HG03521 (cell line): ENCODE results near the gene PACSIN3.

Experiments used
- ATAC-seq: cut with Tn5 transposase; IDR thresholded peaks from one replicate; pipeline ENCODE4 v1.9.1; 2021; ENCODE audit warnings: mild to moderate bottlenecking, moderate library complexity; ENCODE audit not compliant: unreplicated experiment

The PACSIN3 gene

DNA sequence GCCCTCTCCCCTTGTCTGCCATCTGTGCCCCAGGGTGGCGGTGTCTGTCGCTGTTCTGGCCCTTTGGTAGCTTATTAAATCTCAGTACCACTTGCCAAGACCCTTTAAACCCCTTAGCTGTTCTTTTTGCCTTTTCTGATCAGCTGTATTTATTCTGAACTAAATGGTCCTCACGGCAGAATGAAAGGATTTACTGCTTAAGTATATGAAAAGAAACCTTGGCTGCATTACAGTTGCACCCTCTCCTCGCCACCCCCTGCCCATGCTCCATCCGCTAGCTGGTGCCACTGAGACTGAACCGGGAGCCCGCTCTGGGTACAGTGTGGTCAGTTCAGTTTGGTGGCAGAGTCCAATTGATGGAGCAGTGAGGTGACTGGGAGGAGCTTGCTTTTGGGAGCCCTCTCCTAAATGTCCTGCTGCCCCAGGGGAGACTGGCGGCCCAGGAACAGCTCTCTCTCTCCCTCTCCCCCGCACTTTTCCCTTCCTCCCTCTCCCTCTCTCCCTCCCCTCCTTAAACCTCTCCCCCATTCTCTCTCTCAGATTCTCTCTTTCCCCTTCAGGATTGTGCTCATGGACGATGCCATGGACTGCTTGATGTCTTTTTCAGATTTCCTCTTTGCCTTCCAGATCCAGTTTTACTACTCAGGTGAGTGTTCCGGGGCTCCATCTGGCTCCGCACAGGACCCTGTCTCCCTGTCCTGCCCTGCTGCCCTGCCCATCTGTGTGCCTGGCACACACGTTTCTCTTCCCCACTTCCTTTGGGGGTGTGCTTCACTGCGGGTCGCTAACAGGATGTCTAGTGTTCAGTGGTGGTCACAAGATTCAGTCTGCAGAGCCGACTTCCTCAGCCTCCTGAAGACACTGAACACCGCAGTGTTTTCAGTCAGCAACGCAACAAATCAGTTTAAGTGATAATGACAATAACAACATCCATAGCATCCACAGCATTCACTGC lies 31.3 kb downstream of the PACSIN3 start:
- ATAC-seq = no peak

GRCh38 chr11:47152953-47153950 lies 33.0 kb downstream of the PACSIN3 start:
- ATAC-seq = no peak

DNA sequence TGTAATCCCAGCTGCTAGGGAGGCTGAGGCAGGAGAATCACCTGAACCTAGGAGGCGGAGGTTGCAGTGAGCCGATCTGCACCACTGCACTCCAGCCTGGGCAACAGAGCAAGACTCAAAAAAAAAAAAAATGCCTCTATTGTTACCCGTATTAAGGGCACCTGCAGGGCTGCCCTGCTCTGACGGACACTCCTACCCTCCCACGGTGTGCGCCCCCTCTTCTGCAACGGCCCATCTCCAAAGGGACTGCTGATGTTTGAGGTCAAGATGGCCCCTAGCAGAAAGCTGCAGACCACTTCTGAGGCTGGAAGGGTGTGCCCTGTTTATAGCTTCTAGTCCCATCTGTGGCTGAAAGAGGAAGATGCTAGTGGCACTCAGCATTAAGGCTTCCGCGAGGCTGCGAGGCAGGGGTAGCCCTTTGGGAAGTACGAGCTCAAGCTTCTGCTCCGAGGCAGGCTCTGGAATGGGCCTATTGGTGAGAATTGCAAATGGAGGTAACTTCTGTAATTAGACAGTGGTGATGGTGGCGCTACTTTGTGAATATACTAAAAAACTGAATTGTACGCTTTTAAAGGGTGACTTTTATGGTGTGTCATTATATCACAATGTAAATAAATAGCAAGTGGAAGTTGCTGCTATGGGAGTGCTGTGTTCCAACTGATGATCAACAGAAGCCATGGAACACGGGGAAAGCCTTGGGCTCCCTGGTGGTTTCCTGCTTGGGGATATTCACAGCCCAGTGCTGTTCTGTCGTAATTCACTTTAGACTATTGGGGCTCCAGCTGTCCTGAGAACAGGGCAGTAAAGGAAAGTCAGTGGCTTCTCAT lies 33.9 kb downstream of the PACSIN3 start:
- ATAC-seq = no peak

DNA sequence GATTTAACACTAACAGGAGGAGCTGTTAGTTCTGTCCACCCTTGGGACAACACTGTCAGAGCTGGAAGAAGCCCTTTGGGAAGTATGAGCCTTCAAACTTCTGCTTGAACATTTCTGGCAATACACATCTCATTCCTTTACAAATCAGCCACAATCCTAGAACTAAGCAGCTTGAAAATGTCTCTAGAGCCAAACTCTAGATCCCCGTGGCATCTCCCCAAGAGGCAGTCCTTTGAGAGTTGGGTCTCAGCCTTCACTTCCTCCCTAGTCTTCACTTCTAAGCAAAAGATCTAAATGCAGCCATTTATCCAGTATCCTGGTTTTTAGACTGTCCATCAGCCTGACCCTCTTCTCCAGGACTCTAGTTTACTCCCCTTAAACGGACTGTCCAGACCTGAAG lies 36.5 kb downstream of the PACSIN3 start:
- no peak for ATAC-seq

DNA sequence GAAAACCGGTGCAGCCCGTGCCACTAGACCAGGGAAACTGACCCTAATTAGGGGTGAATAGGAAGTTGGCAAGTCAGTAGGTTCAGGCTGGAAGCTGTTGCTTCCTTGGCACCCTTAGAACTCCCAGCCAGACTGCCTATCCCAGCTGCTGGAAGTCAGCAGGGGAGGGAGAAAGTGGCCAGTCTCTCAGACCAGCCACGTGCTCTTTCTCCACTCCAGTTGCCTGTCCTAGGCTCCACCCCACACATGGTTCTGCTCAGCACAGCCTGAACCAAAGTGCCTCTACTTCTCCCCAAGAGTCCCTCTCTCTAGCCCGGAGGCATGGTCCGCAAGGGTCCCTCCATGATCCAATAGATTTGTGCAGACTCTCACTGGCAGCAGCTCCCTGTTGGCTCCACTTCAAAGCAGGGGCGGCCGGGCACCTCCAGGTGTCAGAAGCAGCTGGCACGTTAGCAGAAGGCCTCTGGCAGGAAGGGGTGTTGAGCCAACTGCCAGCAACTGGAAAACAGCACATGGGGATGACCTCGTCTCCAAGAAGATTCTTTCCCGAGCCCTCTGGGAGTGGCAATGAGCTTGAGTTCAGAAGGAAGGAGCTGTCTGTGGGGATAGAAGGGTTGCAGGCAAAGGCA lies 37.2 kb downstream of the PACSIN3 start:
- ATAC-seq = no peak

GRCh38 chr11:47148270-47148669 lies 38.0 kb downstream of the PACSIN3 start:
- no peak for ATAC-seq

GRCh38 chr11:47147681-47148080 lies 38.6 kb downstream of the PACSIN3 start:
- ATAC-seq = no peak

DNA sequence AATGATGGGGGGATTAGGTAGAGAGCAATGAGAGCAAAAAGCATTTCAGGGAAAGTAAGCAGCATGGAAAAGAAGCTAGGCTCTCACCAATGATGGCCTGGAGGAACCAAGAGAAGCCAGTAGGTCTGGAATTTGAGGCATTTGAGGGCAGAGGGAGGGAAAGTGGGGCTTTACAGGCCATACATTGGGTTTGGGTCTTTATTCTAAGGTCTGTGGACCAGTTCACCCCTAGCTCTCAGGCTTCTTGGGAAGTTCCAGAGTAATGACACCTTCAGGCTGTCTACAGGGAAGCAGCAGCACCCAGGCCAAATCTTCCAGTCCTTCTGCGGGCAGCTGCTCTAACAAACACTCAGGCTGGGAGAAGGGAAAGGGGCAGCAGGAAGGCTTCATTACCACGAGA lies 39.0 kb downstream of the PACSIN3 start:
- ATAC-seq = no peak

DNA sequence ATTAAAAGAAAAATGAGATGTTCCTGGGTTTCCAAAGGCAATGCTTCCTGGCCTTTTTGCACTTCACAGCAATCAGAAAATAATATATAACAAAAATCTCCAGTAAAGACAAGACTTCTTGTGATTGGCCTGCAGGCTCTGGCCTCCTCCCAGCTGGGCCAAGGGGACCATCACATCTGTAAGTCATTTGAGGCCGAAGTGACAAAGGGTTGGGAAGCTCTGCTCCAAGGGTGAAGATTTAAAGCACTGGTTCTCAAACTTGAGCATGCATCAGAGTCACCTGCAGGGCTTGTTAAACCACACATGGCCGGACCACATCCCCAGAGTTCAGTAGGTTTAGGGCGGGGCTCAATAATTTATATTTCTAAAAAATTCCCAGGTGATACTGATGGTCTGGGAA lies 41.7 kb downstream of the PACSIN3 start:
- ATAC-seq = no peak

GRCh38 chr11:47143322-47143721 lies 42.9 kb downstream of the PACSIN3 start:
- no peak for ATAC-seq

DNA sequence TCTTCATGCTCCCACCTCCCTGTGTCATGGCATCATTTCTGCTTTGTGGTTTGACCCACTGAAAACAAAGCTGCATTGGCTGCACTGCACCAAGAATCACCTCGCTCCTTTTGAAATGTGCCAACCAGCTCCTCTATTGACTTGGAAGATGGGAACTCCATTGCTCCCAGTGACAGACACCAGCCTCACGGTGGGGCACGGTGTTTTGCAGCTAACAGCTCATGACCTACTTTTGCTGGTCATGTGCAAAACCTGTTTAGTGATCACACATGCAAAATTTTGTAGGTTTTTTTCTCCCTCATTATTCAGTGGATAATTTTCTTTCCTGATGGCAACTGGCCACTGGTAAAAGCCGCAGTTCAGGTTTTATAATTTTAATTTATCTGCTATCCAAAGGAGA lies 46.4 kb downstream of the PACSIN3 start:
- ATAC-seq = no peak

DNA sequence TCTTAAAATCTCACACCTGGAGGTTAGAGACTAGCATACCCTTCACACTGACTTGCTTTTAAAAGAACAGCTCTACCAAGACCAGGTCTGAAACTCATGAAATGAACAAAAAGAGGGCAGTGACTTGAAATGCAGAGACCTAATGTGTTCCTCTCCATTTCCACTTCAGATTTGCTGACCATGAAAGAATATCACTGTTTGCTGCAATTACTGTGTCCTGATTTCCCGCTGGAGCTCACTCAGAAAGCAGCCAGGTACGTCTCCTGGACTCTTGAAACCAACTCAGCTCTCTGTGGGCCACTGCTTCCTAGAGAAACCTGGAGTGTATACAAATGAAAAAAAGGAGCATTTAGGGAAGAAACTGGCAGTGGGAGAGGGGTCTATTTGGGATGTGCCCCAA lies 48.8 kb downstream of the PACSIN3 start:
- ATAC-seq = no peak

GRCh38 chr11:47136921-47137320 lies 49.3 kb downstream of the PACSIN3 start:
- ATAC-seq = no peak

- ATAC-seq = no peak
Observed at GRCh38 chr11:47136327-47136726, 49.9 kb downstream of the PACSIN3 start.

- ATAC-seq = no peak
Observed at GRCh38 chr11:47132981-47133380, 53.3 kb downstream of the PACSIN3 start.

DNA sequence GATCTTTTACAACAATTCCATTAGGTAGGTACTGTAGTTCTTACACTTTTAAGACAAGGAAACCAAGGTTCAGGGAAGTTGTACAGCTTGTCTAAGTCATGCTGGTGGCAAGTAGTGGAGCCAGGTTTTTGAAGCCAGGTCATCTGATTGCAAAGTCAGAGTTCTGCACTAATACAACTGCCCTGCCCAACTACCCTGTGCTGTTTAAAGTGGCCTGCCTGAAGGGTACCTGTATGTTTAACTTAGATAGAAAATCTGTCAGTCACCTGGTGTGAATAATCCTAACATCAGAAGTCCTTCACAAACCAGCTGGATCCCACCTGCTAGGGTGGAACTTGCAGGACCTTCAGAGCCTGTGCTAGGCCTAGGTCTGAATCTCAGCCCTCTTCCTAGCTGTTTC lies 53.7 kb downstream of the PACSIN3 start:
- no peak for ATAC-seq

DNA sequence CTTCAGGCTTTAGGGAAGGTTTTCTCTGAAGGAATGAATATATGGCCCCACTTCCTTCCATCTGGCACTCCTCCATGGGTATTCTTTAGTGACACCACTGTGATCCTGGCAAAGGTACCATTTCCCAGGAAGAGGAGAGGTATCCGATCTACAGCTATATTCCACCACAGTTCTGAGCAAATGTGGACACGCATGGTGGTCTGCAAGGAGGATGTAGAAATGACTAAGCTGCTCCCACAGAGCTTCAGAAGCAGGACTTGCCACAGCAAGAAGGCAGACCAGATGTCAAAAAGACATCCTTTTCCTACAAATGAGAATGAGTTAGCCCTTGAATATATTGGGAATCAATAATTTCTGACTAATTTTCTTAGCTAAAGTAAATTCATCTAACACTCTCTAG lies 55.1 kb downstream of the PACSIN3 start:
- ATAC-seq = no peak

DNA sequence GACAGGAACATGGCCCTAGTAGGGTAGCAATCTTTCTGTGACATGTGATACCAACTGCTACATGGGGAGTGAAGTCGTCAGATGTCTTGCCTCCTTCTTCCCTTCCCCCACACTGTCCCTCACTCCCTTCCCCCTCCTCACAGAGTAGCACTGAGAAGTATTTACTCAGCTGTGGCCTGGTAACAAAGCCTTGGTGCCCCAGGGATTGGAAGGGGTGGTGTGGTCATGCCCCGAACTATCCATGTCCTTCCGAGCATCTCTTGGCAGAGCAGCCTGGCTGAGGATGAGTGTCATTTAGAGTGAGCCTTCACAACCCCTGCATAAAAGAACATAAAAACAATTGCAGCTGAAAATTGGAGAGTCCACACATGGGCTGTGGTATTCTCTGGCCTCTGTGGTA lies 55.7 kb downstream of the PACSIN3 start:
- ATAC-seq = no peak
